PC-9 (cell line): ENCODE measurements around the gene FNDC11. TPM values are rescaled to one million over a fixed set of nuclear protein-coding genes. Genes with fewer than 3 reads are reported as not detected.

Experiments used
- BruUV-seq: library from RNA; stranded (reverse); fragments of 400-500 nt; replicated peaks from 2 replicates; lab custom pipeline; 2021; lab: Mats Ljungman, UMichigan
- CTCF ChIA-PET: fragments of 300-600 bp; sonication (Branson Sonifier 250); formaldehyde crosslinking; loops from one replicate; lab custom pipeline; 2022; ENCODE audit warnings: antibody characterized with exemption; lab: Charles Lee
- POLR2A ChIA-PET: fragments of 300-600 bp; sonication (Branson Sonifier 250); formaldehyde crosslinking; loops from one replicate; lab custom pipeline; 2022; ENCODE audit warnings: antibody characterized with exemption; ENCODE audit not compliant: unreplicated experiment; lab: Charles Lee
- DNase-seq, 2 experiments: peaks; one replicate each; pipeline versions ENCODE4 v3.0.0 to v3.0.0-alpha.2; 2015 to 2022; ENCODE audit warnings: mixed read lengths in 1 of 2
- H2AFZ ChIP-seq: fragments of 200-600 bp; sonication (generic); 2 replicates; pipeline ENCODE4 v1.8.1; 2017; ENCODE audit warnings: antibody characterized with exemption
- H3F3A ChIP-seq: fragments of 200-600 bp; sonication (generic); 2 replicates; pipeline ENCODE4 v1.8.1; 2017; ENCODE audit warnings: antibody characterized with exemption, mild to moderate bottlenecking, low read depth; ENCODE audit not compliant: insufficient read depth
- H3K27ac ChIP-seq: fragments of 200-600 bp; sonication (generic); 2 replicates; pipeline ENCODE4 v1.6.1; 2016; ENCODE audit warnings: mixed run types
- H3K27me3 ChIP-seq: fragments of 200-600 bp; sonication (generic); 2 replicates; pipeline ENCODE4 v1.6.1; 2016; ENCODE audit warnings: low read depth, mixed run types; ENCODE audit not compliant: insufficient read depth
- H3K36me3 ChIP-seq: fragments of 200-600 bp; sonication (generic); 2 replicates; pipeline ENCODE4 v1.6.1; 2016; ENCODE audit warnings: low read depth, mixed run types
- H3K4me1 ChIP-seq: fragments of 200-600 bp; sonication (generic); replicated peaks from 2 replicates; pipeline ENCODE4 v1.6.1; 2016; ENCODE audit warnings: mixed run types; ENCODE audit not compliant: insufficient read depth
- H3K4me2 ChIP-seq: fragments of 200-600 bp; sonication (generic); 2 replicates; pipeline ENCODE4 v1.6.1; 2017; ENCODE audit warnings: mixed run types
- H3K4me3 ChIP-seq: fragments of 200-600 bp; sonication (generic); 2 replicates; pipeline ENCODE4 v1.6.1; 2016; ENCODE audit warnings: mixed run types
- H3K79me2 ChIP-seq: fragments of 200-600 bp; sonication (generic); 2 replicates; pipeline ENCODE4 v1.6.1; 2017; ENCODE audit warnings: low read depth, mixed run types
- H3K9me2 ChIP-seq: fragments of 200-600 bp; sonication (generic); 2 replicates; pipeline ENCODE4 v1.8.1; 2017; ENCODE audit warnings: mild to moderate bottlenecking; ENCODE audit not compliant: insufficient read depth
- H3K9me3 ChIP-seq: fragments of 200-600 bp; sonication (generic); 2 replicates; pipeline ENCODE4 v1.8.1; 2016; ENCODE audit warnings: low read depth; ENCODE audit not compliant: insufficient read depth
- H4K20me1 ChIP-seq: fragments of 200-600 bp; sonication (generic); 2 replicates; pipeline ENCODE4 v1.8.1; 2017; ENCODE audit not compliant: insufficient read depth
- EZH2 ChIP-seq: fragments of 200-600 bp; sonication (generic); IDR thresholded peaks from 2 replicates; pipeline ENCODE4 v1.8.0; 2017; ENCODE audit warnings: antibody characterized with exemption, low read depth
- intact Hi-C: fragments of 100-400 bp; cut with micrococcal nuclease; formaldehyde crosslinking; loops from one replicate; pipeline ENCODE4 v1.10.0; 2022; ENCODE audit not compliant: unreplicated experiment
- total RNA-seq: library from RNA; stranded (reverse); gene quantifications from 2 replicates; pipeline ENCODE4 v1.2.3, GENCODE V29; 2021
- TF ChIP-seq, protein P1 (sequence below): fragments of 200-600 bp; sonication (generic); conservative IDR thresholded peaks from 2 replicates; pipeline ENCODE4 v1.6.1; 2017; ENCODE audit warnings: mixed run types, antibody characterized with exemption, mild to moderate bottlenecking, moderate library complexity

Gene FNDC11
- total RNA-seq, 1 experiment from 2014 or later: 7.7 TPM

DNA sequence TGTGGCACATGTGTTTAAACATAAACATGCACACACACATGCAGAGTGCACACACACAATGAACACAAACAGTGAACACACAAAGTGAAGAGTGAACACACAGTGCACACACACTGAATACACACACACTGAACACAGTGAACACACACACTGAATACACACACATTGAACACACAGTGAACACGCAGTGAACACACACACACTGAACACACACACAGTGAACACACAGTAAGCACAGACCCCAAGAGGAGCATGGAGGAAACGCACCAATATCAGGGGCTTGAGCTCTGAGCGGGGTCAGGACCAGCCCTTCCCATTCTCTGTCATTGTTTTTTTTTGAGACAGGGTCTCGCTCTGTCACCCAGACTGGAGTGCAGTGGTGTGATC, 37.2 kb downstream of the FNDC11 start:
- H3F3A ChIP-seq: peaks cover 15% of the 10 kb centered on the region; the same call in 1 of the 2 replicates
- intact Hi-C loops: no loop called here
- POLR2A ChIA-PET: no interaction called here

DNA sequence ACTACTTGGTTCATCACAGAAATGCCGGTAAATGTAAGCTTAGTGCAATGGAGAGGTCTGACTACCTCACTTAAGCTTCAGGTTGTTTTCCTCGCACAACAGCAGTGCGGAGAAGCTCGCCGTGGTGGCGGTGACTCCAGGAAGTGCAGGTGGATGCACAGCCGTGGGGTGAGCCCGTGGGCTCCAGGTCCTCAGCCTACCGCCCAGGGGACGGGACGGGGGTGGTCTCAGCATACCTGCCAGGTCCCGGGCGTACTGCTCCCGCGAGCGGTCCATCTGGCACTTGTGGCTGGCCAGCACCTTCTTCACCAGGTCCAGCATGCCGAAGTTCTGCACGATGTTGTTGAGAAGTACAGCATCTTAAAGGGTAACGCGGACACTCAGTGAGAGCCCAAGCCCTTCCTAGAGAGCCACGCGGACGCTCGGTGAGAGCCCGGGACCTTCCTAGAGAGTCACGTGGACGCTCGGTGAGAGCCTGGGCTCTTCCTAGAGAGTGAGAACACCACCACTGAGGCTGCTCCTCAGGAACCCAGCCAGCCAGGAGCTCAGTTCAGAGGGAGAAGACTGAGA, 37.9 kb downstream of the FNDC11 start:
- no peak for DNase-seq
- no peaks in the 10 kb centered on the region for H3K27me3 ChIP-seq
- H3F3A ChIP-seq: peaks cover 15% of the 10 kb centered on the region; the same call in 1 of the 2 replicates
- no peaks in the 10 kb centered on the region for H3K36me3 ChIP-seq
- H4K20me1 ChIP-seq: no peaks in the 10 kb centered on the region; the same call in 1 of the 2 replicates
- no peak overlapping the region for H3K27ac ChIP-seq
- POLR2A ChIA-PET: interaction anchor here (0.6 kb wide), 1 partner anchor 37 kb away, joined by 3 read pairs; no protein-coding TSS in a partner anchor
- H3K79me2 ChIP-seq: no peaks in the 10 kb centered on the region
- no peak overlapping the region for H2AFZ ChIP-seq
- TF ChIP-seq, protein P1, sequence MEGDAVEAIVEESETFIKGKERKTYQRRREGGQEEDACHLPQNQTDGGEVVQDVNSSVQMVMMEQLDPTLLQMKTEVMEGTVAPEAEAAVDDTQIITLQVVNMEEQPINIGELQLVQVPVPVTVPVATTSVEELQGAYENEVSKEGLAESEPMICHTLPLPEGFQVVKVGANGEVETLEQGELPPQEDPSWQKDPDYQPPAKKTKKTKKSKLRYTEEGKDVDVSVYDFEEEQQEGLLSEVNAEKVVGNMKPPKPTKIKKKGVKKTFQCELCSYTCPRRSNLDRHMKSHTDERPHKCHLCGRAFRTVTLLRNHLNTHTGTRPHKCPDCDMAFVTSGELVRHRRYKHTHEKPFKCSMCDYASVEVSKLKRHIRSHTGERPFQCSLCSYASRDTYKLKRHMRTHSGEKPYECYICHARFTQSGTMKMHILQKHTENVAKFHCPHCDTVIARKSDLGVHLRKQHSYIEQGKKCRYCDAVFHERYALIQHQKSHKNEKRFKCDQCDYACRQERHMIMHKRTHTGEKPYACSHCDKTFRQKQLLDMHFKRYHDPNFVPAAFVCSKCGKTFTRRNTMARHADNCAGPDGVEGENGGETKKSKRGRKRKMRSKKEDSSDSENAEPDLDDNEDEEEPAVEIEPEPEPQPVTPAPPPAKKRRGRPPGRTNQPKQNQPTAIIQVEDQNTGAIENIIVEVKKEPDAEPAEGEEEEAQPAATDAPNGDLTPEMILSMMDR: no peak
- TF ChIP-seq EZH2: no peak
- H3K9me2 ChIP-seq: no peaks in the 10 kb centered on the region
- H3K4me1 ChIP-seq: no peaks in the 10 kb centered on the region
- H3K9me3 ChIP-seq: no peaks in the 10 kb centered on the region
- CTCF ChIA-PET: no interaction called here
- no peak overlapping the region for H3K4me3 ChIP-seq
- no peak overlapping the region for H3K4me2 ChIP-seq
- intact Hi-C loops: no loop called here
- no TSS peak for BruUV-seq

More for the DNA sequence above, 37.2 kb downstream of the FNDC11 start:
- no peak for DNase-seq
- no peak overlapping the region for H2AFZ ChIP-seq
- H4K20me1 ChIP-seq: no peaks in the 10 kb centered on the region; the same call in 1 of the 2 replicates
- H3K79me2 ChIP-seq: no peaks in the 10 kb centered on the region
- no peaks in the 10 kb centered on the region for H3K27me3 ChIP-seq
- no peak overlapping the region for H3K27ac ChIP-seq
- H3K9me2 ChIP-seq: no peaks in the 10 kb centered on the region
- no peak overlapping the region for H3K4me3 ChIP-seq
- no TSS peak for BruUV-seq
- H3K4me1 ChIP-seq: no peaks in the 10 kb centered on the region
- CTCF ChIA-PET: no interaction called here
- no peaks in the 10 kb centered on the region for H3K9me3 ChIP-seq
- no peak for TF ChIP-seq EZH2
- TF ChIP-seq, protein P1: no peak
- H3K4me2 ChIP-seq: no peak overlapping the region
- H3K36me3 ChIP-seq: no peaks in the 10 kb centered on the region

DNA sequence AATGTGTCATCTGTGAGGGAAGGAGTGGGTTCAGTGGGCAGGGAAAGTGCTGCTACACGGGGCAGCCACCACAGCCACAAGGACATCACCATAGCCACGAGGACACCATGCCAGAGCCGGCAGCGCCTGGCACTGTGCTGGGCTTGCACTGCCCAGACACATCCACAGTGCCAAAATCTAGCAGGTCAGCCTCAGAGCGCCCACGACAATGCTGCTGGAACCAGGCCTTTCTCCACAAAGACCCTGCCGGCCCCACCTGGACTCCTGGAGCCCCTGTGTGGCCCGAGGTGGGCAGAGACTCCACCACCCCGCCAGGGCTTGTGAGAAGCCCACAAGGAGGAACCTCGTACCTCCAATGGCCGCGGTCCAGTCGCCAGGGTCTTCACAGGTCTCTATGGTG, 38.7 kb downstream of the FNDC11 start:
- CTCF ChIA-PET: interaction anchor here (0.5 kb wide), 1 partner anchor 274 kb away, joined by 5 read pairs; no protein-coding TSS in a partner anchor
- Histone ChIP-seq H3F3A (peaks cover 14% of the 10 kb centered on the region; the same call in 1 of the 2 replicates), H3K36me3 (no peaks in the 10 kb centered on the region), H3K9me2 (no peaks in the 10 kb centered on the region), H3K27me3 (no peaks in the 10 kb centered on the region), H3K27ac (no peak overlapping the region), H4K20me1 (no peaks in the 10 kb centered on the region; the same call in 1 of the 2 replicates), H3K79me2 (no peaks in the 10 kb centered on the region), H3K4me3 (no peak overlapping the region), H3K4me2 (no peak overlapping the region), H3K9me3 (no peaks in the 10 kb centered on the region), H2AFZ (no peak overlapping the region), H3K4me1 (no peaks in the 10 kb centered on the region)
- intact Hi-C loops: no loop called here
- POLR2A ChIA-PET: no interaction called here
- no peak for TF ChIP-seq EZH2
- TF ChIP-seq, protein P1: no peak
- BruUV-seq: no TSS peak
- no peak for DNase-seq
